Endothelial cell of umbilical vein (primary cell): ENCODE results near the gene FMN1. TPM values are rescaled to one million over a fixed set of nuclear protein-coding genes. Genes with fewer than 3 reads are reported as not detected.
"Not testable (repeated sequence)": the region's sequence is repeated elsewhere in the genome, so short reads cannot be mapped to it uniquely, and the experiment has no call there.

Experiments
- BruUV-seq: library from RNA; stranded (reverse); fragments of 400-500 nt; replicated peaks from 2 replicates; lab custom pipeline; 2021; lab: Mats Ljungman, UMichigan
- CTCF ChIA-PET: fragments of 300-600, 350-600 bp; sonication (Branson Sonifier 250); formaldehyde crosslinking; loops from one replicate; lab custom pipeline; 2021; ENCODE audit warnings: antibody characterized with exemption, inconsistent platforms; lab: Charles Lee
- POLR2A ChIA-PET: fragments of 300-600, 350-600 bp; sonication (Branson Sonifier 250); formaldehyde crosslinking; loops from one replicate; lab custom pipeline; 2021; ENCODE audit warnings: antibody characterized with exemption, inconsistent platforms; lab: Charles Lee
- DNase-seq: peaks from one replicate; pipeline ENCODE4 v3.0.0-alpha.2; 2011; ENCODE audit warnings: low read depth, low spot score
- FAIRE-seq: peaks from 2 replicates; lab custom pipeline; 2011; peaks lifted over from hg19 to GRCh38; lab: Jason Lieb, UNC
- H2AFZ ChIP-seq: 2 replicates; pipeline ENCODE4 v1.6.0; 2012; ENCODE audit warnings: low read depth, low read length, control low read depth, inconsistent platforms
- H3K27ac ChIP-seq: 2 replicates; pipeline ENCODE4 v1.5.1; 2011; ENCODE audit warnings: low read depth, mild to moderate bottlenecking, control low read depth, low read length, moderate library complexity; ENCODE audit not compliant: insufficient read depth
- H3K27me3 ChIP-seq, 2 experiments: 2 replicates each; pipeline versions ENCODE4 v1.6.0 to v1.6.1; 2011; ENCODE audit warnings: low read length in 2 of 2, mixed read lengths in 1 of 2; ENCODE audit not compliant: control insufficient read depth in 2 of 2, insufficient read depth in 2 of 2
- H3K36me3 ChIP-seq, 2 experiments: 2 replicates in 1 of 2; 3 replicates in 1 of 2; pipeline ENCODE4 v1.5.1; 2011; ENCODE audit warnings: low read length in 2 of 2, mild to moderate bottlenecking in 1 of 2, moderate library complexity in 1 of 2; ENCODE audit not compliant: control insufficient read depth in 2 of 2, insufficient read depth in 2 of 2; ENCODE audit errors: extremely low read depth in 1 of 2
- H3K4me1 ChIP-seq: 3 replicates; pipeline ENCODE4 v1.5.1; 2011; ENCODE audit warnings: mild to moderate bottlenecking, low read length; ENCODE audit not compliant: control insufficient read depth, insufficient read depth; ENCODE audit errors: extremely low read depth
- H3K4me2 ChIP-seq: 2 replicates; pipeline ENCODE4 v1.6.1; 2011; ENCODE audit warnings: low read length, control low read depth, mixed read lengths; ENCODE audit not compliant: insufficient read depth
- H3K4me3 ChIP-seq, 3 experiments: fragments of 200-600 bp in 1 of 3; sonication (generic), shearing (Covaris generic) in 1 of 3; replicated peaks in 1 of 3; 2 replicates each; pipeline ENCODE4 v1.5.1; 2011 to 2016; ENCODE audit warnings: control low read depth in 3 of 3, low read length in 3 of 3, mild to moderate bottlenecking in 2 of 3, inconsistent platforms in 1 of 3, low read depth in 1 of 3, moderate library complexity in 1 of 3; ENCODE audit not compliant: insufficient read depth in 1 of 3
- H3K79me2 ChIP-seq: 2 replicates; pipeline ENCODE4 v1.6.0; 2012; ENCODE audit warnings: low read length, inconsistent platforms; ENCODE audit not compliant: control insufficient read depth, insufficient read depth
- H3K9ac ChIP-seq: replicated peaks from 2 replicates; pipeline ENCODE3; 2011; ENCODE audit warnings: low read length, control low read depth; ENCODE audit not compliant: insufficient read depth; ENCODE audit errors: extremely low read depth
- H3K9me1 ChIP-seq: replicated peaks from 3 replicates; pipeline ENCODE4 v1.6.0; 2011; ENCODE audit warnings: mild to moderate bottlenecking, low read length; ENCODE audit not compliant: control insufficient read depth, insufficient read depth; ENCODE audit errors: extremely low read depth
- H3K9me3 ChIP-seq: replicated peaks from 2 replicates; pipeline ENCODE4 v1.5.1; 2012; ENCODE audit warnings: low read length, inconsistent platforms; ENCODE audit not compliant: control insufficient read depth, insufficient read depth
- H4K20me1 ChIP-seq: replicated peaks from 2 replicates; pipeline ENCODE3; 2011; ENCODE audit warnings: mild to moderate bottlenecking, low read length; ENCODE audit not compliant: control insufficient read depth, insufficient read depth; ENCODE audit errors: extremely low read depth
- EZH2 ChIP-seq: IDR thresholded peaks from 2 replicates; pipeline ENCODE4 v1.6.1; 2012; ENCODE audit warnings: borderline replicate concordance, low read depth, mild to moderate bottlenecking, moderate library complexity, low read length, inconsistent platforms; ENCODE audit not compliant: severe bottlenecking
- FOS ChIP-seq: IDR thresholded peaks from 2 replicates; pipeline ENCODE4 v1.6.1; 2011; ENCODE audit warnings: mild to moderate bottlenecking, low read length, moderate library complexity, borderline replicate concordance; ENCODE audit not compliant: insufficient read depth
- GATA2 ChIP-seq: IDR thresholded peaks from 2 replicates; pipeline ENCODE4 v1.7.0; 2011; ENCODE audit warnings: low read depth, mild to moderate bottlenecking, moderate library complexity, mixed read lengths, low read length; ENCODE audit not compliant: insufficient read length, insufficient read depth
- JUN ChIP-seq: IDR thresholded peaks from 2 replicates; pipeline ENCODE4 v1.6.1; 2011; ENCODE audit warnings: borderline replicate concordance, low read depth; ENCODE audit not compliant: insufficient read length, insufficient read depth
- MYC ChIP-seq: IDR thresholded peaks from one replicate; pipeline ENCODE4 v1.6.1; 2011; ENCODE audit warnings: mild to moderate bottlenecking, low read depth, low read length
- POLR2A ChIP-seq: IDR thresholded peaks from 2 replicates; pipeline ENCODE4 v1.6.1; 2012; ENCODE audit warnings: low read depth, mild to moderate bottlenecking, control low read depth, low read length
- POLR2AphosphoS5 ChIP-seq: IDR thresholded peaks from 2 replicates; pipeline ENCODE4 v1.6.1; 2012; ENCODE audit warnings: low read depth, mild to moderate bottlenecking, control low read depth, low read length, moderate library complexity; ENCODE audit not compliant: insufficient read depth
- dilution Hi-C: fragments of 300-500 bp; cut with MboI; formaldehyde crosslinking; loops from one replicate; pipeline ENCODE4 v1.15.0; 2019; ENCODE audit warnings: low sequenced_read_pairs; ENCODE audit not compliant: extremely low pct_ligation_motif_present
- intact Hi-C: fragments of 100-400 bp; cut with micrococcal nuclease; formaldehyde crosslinking; loops from one replicate; pipeline ENCODE4 v1.10.0; 2022
- polyA plus RNA-seq, 4 experiments: library from polyadenylated mRNA; depleted of rRNA in 3 of 4; stranded (reverse) in 3 of 4; unstranded in 1 of 4; fragments of >200 nt; gene quantifications; 2 replicates each; pipeline versions ENCODE4 v1.2.1 to v1.2.3, GENCODE V29; 2011 to 2012; ENCODE audit warnings: missing spikeins in 1 of 4
- total RNA-seq: library from RNA; stranded (reverse); gene quantifications from 2 replicates; pipeline ENCODE4 v1.2.3, GENCODE V29; 2021
- TF ChIP-seq, protein P1 (sequence below), 2 donors: IDR thresholded peaks; 1 replicate in 1 of 2; 2 replicates in 1 of 2; pipeline ENCODE4 v1.5.1; 2011; ENCODE audit warnings: low read length in 2 of 2, mild to moderate bottlenecking in 2 of 2, moderate library complexity in 2 of 2, control low read depth in 1 of 2, inconsistent platforms in 1 of 2, low read depth in 1 of 2; ENCODE audit not compliant: insufficient read depth in 1 of 2; ENCODE audit errors: extremely low read depth in 1 of 2
- TF ChIP-seq, protein P2 (sequence below): IDR thresholded peaks from 2 replicates; pipeline ENCODE4 v1.6.1; 2011; ENCODE audit not compliant: insufficient read depth, insufficient read length

Gene FMN1
- total and polyA plus RNA-seq, 2 donors (not counting 3 experiments of a cell fraction or from before 2014, with no cell fraction given): 0.01 to 0.29 TPM

DNA sequence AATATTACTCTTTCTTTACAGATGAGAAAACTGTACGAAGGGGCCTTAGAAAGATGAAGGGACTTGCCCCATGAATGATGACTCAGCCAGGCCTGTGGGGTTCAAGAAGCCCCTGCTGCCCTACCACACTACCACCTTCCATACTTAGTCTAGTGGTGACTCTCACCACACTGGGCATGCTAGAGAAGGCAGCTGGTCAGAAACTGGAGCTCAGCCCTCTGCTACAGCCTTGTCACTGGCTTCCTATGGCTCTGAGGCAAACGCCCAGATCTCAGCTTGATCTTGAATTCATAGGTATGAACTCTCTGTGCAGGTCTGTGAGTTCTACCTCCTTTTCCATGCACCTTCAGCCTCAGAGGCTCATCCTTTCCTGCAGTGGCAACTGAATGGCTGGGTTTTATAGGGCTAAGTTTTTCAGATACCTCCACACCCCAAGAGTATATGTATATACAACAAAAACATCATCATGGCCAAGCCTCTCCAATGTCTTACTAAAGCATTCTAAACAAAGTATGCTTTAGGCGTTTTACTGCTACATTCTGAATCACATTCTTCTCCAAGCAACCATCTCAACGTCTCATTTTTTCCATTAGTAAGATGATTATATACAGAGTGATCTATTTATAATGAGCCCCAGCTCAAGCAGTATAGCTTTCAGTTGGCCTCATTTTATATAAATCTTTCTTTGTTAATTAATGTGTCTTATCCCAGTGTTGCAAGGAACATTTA, 242.6 kb downstream of the FMN1 start:
- no peaks in the 10 kb centered on the region for H4K20me1 ChIP-seq
- DNase-seq: no peak
- H3K4me2 ChIP-seq: no peak overlapping the region
- ChIA-PET POLR2A (no interaction called here), CTCF (interaction anchor here (1.2 to 8.6 kb wide), 4 partner anchors 16 to 289 kb away, joined by 3 to 162 read pairs (median 16); no protein-coding TSS in a partner anchor)
- dilution Hi-C loops: no loop called here
- intact Hi-C loops: no loop called here
- H3K79me2 ChIP-seq: no peaks in the 10 kb centered on the region
- BruUV-seq: no TSS peak
- peaks cover 3 to 6% of the 10 kb centered on the region in 2 experiments for H3K27me3 ChIP-seq
- no peak for FAIRE-seq
- no peaks in the 10 kb centered on the region for H3K9me3 ChIP-seq
- H3K4me3 ChIP-seq: no peak overlapping the region
- no peak overlapping the region for H3K27ac ChIP-seq
- H3K4me1 ChIP-seq: no peaks in the 10 kb centered on the region
- H3K9me1 ChIP-seq: no peaks in the 10 kb centered on the region
- no peak overlapping the region for H3K9ac ChIP-seq
- no peak for TF ChIP-seq EZH2
- no peak for TF ChIP-seq POLR2AphosphoS5
- TF ChIP-seq, protein P1, sequence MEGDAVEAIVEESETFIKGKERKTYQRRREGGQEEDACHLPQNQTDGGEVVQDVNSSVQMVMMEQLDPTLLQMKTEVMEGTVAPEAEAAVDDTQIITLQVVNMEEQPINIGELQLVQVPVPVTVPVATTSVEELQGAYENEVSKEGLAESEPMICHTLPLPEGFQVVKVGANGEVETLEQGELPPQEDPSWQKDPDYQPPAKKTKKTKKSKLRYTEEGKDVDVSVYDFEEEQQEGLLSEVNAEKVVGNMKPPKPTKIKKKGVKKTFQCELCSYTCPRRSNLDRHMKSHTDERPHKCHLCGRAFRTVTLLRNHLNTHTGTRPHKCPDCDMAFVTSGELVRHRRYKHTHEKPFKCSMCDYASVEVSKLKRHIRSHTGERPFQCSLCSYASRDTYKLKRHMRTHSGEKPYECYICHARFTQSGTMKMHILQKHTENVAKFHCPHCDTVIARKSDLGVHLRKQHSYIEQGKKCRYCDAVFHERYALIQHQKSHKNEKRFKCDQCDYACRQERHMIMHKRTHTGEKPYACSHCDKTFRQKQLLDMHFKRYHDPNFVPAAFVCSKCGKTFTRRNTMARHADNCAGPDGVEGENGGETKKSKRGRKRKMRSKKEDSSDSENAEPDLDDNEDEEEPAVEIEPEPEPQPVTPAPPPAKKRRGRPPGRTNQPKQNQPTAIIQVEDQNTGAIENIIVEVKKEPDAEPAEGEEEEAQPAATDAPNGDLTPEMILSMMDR (IDR thresholded peaks at IDR 0.05; ENCODE audit: extremely low read depth in 1 of 2, insufficient read depth in 1 of 2, low read depth in 1 of 2, low read length in 2 of 2): no peak
- TF ChIP-seq POLR2A: no peak
- TF ChIP-seq GATA2: no peak
- no peak for TF ChIP-seq JUN
- TF ChIP-seq MYC: no peak
- TF ChIP-seq, protein P2, sequence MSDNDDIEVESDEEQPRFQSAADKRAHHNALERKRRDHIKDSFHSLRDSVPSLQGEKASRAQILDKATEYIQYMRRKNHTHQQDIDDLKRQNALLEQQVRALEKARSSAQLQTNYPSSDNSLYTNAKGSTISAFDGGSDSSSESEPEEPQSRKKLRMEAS: no peak
- TF ChIP-seq FOS: no peak
- no peak overlapping the region for H2AFZ ChIP-seq
- no peaks in the 10 kb centered on the region for H3K36me3 ChIP-seq

DNA sequence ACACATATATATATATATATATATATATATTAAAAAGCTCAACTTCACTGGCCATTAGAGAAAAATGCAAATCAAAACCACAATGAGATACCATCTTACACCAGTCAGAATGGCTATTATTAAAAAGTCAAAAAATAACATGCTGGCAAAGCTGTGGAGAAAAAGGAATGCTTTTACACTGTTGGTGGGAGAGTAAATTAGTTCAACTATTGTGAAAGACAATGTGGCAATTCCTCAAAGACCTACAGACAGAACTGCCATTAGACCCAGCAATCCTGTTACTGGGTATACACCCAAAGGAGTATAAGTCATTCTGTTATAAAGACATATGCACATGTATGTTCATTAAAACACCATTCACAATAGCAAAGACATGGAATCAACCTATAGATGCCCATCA, 244.5 kb downstream of the FMN1 start:
- intact Hi-C loops, FAIRE-seq, H3K9me1 ChIP-seq, H3K4me2 ChIP-seq, H3K79me2 ChIP-seq, POLR2A ChIA-PET, BruUV-seq, H3K36me3 ChIP-seq, H4K20me1 ChIP-seq, H3K27me3 ChIP-seq, H3K9ac ChIP-seq, H3K4me1 ChIP-seq, H3K9me3 ChIP-seq, H2AFZ ChIP-seq, H3K4me3 ChIP-seq, H3K27ac ChIP-seq, DNase-seq, dilution Hi-C loops: not testable (repeated sequence)
- CTCF ChIA-PET: interaction anchor here (1.0 kb wide), 1 partner anchor 287 kb away, joined by 3 read pairs; no protein-coding TSS in a partner anchor
